Measurements from ENCODE around the gene ANKRD44.

Gene ANKRD44

DNA sequence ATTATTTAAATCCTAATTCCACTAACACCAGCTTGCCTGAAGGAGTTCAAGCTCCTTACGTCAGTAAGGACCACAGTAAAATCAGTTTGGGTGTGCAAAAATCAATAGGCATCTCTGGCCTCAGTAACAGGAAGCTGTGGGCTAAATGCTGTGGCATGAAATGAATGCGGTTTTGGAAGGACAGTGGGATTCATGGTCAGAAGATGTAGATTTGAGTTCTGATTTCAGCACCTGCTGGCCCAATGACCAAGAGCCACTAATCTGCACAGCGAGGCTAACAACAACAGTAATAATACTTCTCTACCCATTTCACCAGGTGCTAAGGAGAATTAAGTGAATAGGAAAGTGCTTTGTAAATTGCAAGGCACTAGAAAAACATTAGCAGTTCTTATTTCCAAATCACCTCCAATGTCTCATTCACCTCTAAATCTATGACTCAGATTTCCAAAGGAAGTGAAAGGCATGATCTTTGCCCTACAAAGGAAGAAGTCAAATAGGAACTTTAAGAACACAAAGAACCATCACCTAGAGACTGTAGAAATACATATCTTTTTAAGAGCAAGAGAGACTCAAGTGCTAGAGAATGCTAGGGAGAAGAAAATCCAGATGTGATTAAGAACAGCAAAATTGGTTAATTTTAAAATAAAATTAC lies 172.6 kb downstream of the ANKRD44 start:
- DNase-seq, result no peak

DNA sequence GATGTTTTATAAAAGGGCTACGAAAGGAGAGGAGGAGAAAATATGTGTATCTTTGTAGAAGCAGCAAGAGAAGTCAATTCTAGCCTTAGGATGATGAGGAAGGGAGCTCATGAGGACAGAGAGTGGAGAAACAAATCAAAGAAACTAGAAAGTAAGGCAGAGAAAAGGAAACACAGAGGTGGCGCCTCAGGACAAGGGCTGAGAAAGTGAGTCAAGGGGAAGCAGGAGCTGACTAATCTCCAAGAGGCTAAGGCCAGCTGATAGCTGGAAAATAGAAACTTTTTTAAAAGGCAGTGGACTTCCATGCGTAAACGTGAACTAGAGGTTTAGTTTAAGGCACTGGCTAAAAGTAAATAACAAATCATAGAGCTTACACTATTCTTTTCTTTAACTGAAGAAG lies 173.3 kb downstream of the ANKRD44 start:
- no peak for DNase-seq

DNA sequence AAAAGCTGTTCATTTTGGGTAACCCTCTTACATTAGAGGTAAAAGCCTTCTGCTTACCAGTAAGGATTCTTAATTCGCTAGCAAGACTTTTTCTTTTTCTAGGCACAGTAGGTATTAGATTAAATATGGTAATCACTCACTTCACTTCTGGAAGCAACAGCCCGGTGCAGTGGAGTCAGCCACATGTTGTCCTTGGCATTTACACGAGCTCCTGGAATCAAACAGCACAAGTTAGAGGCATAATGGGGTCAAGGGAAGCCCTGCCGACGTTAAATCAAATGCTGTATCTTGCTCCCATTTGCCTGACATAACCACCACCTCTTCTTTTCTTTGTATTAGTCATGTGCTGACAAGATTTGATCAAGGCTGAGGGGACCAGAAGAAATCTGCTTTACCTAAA lies 174.1 kb downstream of the ANKRD44 start:
- DNase-seq, result no peak

DNA sequence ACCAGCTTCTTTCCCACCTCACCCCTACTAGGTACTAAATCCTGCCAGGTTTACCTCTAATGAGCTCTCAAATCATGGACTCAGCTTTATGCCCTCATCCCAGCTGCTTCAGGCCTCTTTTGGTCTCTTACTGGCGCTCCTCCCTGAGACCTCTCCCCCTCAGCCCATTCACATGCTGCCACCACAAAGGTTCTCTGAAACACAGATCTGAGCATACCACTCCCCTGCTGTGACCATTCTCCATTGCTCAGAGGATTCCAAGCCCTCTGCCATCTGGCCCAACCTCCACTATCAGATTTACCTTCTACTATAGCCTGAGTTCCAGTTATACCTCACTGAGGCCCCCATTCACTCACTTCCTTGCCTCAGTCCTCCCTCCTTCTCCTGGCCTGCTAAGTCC lies 174.8 kb downstream of the ANKRD44 start:
- DNase-seq, result no peak

DNA sequence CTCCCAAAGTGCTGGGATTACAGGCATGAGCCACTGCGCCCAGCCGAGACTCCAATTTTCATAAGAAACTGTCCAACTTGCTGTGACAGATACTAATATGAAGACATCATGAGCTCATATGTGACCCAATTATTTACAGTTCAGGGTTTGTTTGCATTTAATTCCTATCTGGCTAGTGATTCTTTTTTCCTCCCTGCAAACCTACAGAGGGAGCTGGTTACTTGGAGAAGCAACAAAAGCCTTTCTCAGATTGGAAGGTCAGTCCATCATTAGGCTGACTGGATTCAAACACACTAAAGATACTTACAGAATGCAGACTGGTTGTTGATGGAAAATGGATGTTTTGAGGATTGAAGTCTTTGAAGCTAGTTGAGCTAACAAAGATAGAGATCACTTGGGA lies 176.4 kb downstream of the ANKRD44 start:
- DNase-seq, result no peak

DNA sequence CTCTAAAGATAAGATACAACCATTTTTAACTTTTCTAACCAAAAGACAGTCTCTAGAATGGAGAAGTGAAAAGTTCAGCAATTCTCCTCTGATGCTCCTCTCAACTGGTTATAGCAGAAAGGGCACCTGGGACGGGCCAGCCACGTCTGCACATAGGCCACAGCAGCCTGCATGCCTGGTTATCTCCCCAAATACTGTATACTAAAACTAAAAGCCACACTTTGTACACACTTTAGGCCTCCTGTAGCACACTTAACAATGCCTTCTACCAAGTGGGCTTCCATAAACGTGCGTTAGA lies 179.1 kb downstream of the ANKRD44 start:
- no peak for DNase-seq

DNA sequence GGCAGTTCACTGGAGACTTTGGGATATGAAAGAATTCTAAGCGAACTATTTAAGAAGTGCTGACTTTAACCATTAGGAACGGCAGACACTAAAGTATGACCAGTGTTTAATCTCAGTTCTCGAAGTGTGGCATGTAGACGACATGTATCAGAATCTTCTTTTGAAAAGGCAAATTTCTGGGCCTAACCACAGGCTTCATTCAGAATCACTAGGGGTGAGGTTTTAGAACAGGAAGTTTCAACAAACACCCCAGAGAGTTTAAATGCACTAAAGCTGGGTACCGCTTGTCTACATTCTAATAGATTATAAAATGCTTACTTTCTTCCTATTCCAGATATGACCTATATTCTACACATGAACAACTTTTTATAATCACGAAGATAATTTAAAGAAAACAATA lies 180.3 kb downstream of the ANKRD44 start:
- DNase-seq, result no peak

DNA sequence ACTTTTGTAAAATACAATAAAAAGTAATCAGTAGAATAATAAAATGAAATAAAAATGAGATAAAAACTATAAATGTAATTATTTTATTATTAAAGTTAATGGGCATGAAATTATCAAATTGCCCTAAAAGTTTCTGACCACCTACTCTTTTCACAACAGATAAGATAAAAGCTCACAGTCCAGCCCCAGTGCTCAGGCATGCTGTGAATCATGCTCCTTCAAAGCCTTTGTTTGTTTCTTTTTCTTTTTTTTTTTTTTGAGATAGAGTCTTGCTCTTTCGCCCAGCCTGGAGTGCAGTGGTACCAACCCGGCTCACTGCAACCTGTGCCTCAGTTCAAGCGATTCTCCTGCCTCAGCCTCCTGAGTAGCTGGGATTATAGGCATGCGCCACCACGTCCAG lies 181.7 kb downstream of the ANKRD44 start:
- DNase-seq, result no peak

DNA sequence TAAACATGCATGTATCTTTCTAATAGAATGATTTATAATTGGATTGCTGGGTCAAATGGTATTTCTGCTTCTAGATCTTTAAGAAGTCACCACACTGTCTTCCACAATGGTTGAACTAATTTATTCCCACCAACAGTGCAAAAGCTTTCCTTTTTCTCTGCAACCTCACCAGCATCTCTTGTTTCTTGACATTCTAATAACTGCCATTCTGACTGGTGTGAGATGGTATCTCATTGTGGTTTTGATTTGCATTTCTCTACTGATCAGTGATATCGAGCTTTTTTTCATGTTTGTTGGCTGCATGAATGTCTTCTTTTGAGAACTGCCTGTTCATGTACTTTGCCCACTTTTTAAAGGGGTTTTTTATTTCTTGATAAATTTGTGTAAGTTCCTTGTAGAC lies 182.5 kb downstream of the ANKRD44 start:
- no peak for DNase-seq

DNA sequence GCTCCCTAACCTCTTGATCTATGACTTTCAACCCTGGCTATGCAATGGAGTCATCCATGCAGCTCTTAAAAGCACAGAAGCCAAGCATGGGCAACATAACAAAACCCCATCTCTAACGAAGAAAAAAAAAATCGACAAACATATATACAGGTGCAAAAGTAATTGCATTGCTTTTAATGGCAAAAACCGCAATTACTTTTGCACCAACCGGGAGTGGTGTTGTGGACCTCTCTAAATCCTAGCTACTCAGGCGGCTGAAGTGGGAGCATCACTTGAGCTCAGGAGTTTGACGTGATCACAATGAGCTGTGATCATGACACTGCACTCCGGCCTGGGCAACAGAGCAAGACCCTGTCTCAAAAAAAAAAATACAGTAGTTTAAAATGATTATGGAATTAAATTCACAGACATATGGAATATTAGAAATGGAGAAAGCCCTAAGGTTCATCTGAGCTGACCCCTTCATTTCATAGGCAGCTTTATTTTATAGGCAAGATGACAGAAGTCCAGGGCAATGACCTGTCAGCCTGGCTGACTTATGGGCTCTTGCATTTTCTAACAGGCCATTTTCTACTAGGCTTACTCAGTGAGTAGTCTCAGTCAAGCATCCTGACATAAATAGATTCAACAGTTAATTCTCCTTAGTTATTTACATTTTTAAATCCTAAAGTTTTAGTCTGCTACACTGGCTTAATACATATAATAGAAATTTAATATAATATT lies 183.8 kb downstream of the ANKRD44 start:
- DNase-seq, result no peak

DNA sequence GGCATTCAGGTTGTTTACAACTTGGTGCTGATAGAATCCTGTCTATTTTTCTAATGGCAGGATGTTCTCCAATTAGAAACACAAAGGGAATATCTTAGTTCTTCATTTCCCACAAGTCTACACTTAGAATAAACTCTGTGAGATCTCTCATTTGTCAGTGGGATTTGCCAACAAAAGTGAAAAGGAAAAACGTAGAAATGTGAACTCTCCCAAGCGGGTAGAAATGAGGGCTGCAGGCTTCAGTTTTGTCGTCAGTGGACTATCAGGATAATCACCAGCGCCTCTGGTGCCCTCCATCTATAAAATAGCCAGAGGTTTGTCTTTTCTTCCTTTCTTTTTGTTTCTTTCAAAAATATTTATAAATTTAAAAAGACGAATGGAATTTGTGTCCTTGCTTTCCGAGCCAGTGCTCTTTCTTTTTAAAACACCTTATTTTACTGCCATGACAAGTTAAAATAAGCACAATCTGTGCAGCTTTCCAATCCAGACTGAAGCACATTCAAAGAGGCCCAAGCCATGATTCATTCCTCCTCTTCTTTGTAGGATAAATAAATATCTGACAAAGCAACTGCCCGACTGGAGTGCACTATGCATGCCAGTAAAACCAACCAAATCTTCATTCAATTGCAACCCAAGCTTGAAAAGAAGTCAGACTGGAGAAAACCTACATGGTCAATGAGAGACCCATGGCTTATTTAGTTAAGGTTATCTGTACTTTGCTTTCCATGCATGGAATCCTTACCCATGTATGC lies 185.8 kb downstream of the ANKRD44 start:
- DNase-seq, result no peak

DNA sequence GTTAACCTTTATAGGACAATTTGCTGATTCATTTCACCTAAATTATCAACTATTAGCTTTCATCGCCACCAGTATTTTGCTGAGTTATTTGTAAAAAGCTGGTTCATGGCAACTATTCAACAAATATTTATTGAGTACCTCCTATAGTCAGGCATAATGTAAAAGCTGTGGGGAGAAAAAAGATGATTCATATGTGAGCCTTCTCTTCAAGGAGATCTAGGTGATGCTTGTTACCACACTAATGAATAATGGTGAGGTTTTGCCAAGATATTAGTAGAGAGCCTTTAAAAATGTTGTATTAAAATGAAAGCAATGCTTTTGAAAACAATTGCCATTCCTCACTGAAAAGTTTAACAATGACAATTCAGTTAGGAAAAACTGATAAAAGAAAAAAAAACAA lies 187.8 kb downstream of the ANKRD44 start:
- DNase-seq, result no peak

DNA sequence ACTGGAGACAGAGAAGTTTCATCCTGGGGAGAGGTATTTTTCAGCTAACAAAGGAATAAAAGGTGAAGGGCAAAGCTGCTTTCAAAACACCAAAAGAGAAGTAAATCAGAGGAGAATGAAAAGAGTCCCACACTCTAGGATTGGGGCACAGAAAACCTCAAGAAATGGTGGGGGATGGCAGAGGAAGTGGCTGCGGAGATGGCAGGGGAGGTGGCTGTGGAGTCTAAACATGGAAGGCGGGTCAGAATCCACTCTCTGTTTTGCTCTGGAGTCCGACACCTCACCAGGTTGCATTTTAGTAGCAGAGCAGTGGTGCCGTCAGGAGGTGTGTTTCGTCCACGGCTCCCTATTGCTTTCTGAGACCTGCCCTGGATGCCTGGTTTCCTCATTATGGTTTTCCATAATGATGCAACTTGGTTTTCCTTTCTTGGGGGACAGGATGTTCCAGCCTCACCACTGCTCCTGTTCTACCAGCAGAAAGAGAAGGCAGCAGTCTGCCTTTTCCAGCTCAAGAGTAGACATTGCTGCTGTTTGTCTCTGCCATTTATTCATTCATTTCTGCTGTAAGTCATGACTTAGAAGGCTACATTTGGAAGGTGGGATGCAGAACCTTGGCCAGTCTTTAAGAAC lies 188.7 kb downstream of the ANKRD44 start:
- no peak for DNase-seq

DNA sequence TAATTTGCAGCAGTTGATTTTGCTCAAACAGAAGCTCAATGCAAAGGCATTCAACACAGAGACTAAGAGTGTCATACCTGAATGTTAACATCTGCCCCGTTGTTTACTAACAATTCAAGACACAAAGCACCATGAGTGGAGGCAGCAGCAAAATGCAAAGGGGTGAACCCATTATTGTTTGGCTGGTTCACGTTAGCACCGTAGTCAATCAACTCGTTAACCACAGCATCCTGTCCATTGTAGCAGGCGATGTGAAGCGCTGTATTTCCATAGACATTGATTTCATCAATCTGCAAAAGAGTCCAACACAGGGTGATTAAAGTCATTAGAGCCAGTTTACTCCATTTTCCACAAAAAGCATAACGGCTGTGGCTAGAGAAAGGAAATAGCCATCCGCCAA lies 189.3 kb downstream of the ANKRD44 start:
- no peak for DNase-seq

DNA sequence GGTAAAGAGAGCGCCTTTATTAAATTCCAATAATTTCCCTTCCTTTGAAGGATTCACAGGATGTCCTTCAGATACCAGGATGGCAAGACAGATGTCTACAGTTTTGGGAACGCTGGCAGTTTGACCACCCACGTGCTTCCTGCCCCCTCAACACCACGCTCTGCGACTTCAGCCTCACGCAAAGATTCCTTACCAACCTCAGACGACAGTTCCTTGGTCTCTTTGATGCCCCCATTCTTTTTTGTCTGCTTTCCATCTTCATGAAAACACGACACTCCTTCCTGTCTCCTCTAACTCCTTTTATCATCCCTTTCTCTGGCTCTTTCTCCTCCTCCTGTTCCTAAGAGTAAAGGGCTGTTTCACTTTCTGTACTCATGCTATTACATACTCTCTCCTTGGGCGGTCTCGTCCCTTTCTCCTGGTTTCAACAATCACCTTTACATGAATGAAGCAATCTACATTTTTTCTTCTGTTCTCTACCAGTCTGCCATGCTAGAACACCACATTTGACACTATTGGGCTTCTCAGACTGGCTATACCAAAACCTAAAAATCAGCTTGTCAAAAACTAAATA lies 194.2 kb downstream of the ANKRD44 start:
- no peak for DNase-seq

DNA sequence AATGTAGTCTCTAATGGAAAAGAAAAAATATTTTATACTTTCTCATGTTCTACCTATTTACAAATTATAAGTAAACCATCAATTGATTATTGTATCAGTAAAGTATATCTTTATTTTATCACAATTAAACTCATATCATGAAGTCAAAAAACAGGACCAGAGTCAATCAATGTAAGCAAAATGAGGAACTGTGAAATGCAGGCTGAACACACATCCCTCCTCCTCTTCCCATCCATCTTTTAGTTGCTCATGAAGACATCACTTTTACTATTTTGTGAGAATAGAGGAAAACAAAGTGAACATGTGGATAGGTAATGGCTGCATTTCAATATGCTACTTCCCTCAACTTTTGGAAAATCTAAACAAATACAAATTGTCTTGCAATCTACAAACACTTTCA lies 195.3 kb downstream of the ANKRD44 start:
- no peak for DNase-seq

DNA sequence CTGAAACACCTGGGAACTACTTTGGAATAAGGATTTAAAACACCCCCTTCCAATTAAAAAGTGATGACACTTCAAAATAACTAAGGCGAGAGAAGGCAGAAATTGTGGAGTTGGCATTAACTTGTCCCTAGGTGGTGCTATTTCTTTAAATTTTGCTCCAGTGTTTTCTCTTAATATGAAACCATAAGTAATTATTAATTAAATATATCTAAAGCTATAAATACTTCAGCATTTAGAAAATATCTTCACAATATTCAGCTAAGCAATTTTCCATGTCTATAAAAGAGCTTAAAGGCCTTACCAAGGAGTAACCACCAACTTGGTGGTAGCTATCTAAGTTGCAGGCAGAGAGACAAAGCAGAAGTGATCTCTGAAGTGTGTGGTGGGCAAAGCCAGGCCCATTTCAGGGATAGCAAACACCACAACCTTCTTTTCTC lies 197.3 kb downstream of the ANKRD44 start:
- no peak for DNase-seq

DNA sequence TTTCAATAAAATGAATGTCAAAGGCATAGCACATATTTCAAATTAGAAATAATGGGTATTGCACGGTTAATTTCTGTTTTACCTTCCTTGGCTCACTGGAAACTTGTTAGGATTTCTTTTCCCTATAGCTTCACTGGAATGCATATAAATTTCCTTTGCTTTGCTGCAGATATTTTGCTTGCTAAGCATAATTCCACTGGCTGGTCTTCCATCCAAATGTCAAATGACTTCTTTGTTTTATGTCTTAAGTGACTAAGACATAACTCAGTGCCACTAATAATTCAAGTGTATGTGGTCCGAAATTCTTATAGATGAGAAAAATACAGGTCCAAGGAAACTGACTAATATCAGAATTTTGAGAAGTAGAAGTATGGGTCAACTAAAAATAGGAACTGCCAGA lies 201.3 kb downstream of the ANKRD44 start:
- DNase-seq, result no peak

DNA sequence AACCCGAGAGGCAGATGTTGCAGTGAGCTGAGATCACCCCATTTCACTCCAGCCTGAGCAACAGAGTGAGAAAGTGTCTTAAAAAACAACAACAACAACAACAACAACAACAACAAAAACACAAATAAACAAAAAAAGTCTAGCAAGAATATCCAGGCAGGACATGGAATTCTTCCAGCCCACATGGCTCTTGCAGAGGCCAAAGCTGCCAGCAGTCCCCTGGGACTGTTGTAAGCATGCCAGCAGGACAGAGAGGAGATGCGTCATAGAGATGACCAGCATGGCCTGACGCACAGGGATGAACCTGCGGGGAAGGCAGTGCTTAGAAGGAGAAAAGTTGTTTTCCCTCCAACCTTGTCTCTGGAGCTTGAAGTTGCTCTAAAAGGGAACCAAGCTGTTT lies 201.8 kb downstream of the ANKRD44 start:
- DNase-seq, result no peak

DNA sequence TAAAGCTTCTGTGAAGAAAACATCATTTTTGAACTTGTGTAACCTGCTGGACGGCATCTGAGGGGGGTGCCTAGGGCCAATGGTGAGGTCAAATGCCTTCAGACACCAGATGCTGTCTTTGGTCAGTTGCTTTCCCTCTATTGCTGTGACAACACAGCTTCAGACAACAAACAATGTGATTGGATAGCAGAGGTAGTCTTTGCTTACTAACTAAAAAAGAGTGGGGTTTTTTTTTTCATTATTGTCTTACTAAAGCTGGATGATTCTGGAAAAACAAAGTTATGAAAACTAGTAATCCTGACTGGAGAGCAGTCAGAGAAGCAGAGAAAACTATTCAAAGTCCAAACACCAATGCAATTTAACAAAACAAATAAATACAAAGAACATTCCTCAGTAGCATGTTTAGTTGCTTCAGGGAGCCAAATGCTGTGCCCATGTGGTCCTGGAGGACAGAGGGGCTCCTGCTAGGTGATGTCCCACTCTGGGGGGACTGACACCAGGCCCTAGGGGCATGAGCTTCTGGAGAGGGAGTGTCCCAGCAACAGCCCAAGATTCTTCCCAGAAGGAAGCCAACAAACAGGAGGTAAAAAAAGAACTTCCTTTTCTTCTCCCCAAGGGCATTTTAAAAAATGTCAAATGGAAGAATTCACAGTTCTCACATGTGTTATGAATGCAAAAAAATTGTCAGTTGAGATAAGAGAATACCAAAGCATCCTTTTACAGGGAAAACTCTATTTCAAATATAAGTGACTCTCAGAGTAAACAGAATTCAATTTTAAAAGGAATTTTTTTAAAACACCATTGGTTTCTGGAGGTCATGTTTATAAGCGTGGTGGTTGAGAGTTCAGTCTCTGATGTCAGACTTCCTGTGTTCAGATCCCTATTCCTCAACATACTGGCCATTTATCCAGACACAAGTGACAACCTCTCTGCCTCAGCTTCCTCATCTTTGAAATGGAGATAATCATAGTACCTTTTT lies 203.0 kb downstream of the ANKRD44 start:
- no peak for DNase-seq

DNA sequence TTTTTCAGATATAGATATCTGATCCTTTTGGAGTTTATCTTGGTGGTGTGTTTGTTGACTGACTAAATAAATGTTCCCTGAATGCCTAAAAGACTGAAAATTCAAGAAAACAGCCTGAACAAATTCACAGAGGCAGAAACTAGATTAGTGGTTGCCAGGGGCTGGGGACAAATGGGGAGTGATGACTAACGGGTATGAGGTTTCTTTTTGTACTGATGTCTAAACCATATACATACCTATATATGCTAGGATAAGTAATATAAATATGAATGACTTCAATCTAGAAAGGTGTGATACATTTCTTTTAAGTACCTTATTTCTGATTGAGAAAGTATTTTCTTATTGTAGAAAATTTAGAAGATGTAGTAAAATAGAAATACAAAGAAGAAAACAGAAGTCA lies 207.2 kb downstream of the ANKRD44 start:
- no peak for DNase-seq

DNA sequence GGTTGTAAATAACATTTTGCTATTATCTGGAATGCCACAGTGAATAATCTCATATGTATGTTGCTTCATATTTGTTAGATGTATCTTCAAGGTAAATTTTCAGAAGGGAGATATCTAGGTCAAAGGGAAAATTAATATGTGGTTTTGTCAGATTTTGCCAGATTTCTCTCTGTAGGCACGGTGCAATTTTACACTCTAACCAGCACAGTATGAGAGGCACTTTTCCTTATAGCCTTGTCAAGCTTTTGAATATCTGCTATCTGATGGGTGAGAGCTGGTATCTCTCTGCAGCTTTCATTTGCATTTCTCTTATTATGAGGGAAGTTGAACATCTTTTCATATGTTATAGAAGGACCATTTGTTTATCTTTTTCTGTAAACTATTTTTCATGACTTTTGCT lies 208.3 kb downstream of the ANKRD44 start:
- no peak for DNase-seq

Measured in right forelimb (tissue), 1 donor.